Bronchus fibroblast of lung (primary cell): ENCODE data around the gene HADHB. TPM values are rescaled to one million over a fixed set of nuclear protein-coding genes. Genes with fewer than 3 reads are reported as not detected.

Source experiments
- total RNA-seq: library from RNA; depleted of rRNA; stranded (reverse); fragments of >200 nt; gene quantifications from 2 replicates; pipeline ENCODE4 v1.2.3, GENCODE V29; 2015

The HADHB gene
- 66.9 and 67.4 TPM in 2 replicates for total RNA-seq

GRCh38 chr2:26244309-26245230 is at the start of gene HADHB, which contains the start of gene HADHA:
TSS of gene HADHB (plus strand) at chr2:26244939. CDS start at chr2:26254255, 9,316 bp downstream.
TSS of gene HADHA (minus strand) at chr2:26244632. CDS start at chr2:26244596, 36 bp downstream.

Other genes starting within 250 kb of the HADHB start
- 74.2 and 90.1 TPM in 2 replicates for gene RAB10, start 210.9 kb upstream of the HADHB start, total RNA-seq
- gene GAREM2, start 71.9 kb upstream of the HADHB start, total RNA-seq: 0.34 and 0.45 TPM in 2 replicates
- 120 and 125 TPM in 2 replicates for gene HADHA, start 307 bp upstream of the HADHB start, total RNA-seq
- 10.3 and 12.3 TPM in 2 replicates for gene SELENOI, start 101.2 kb downstream of the HADHB start, total RNA-seq
- gene ADGRF3, start 101.8 kb downstream of the HADHB start, total RNA-seq: under 0.01 TPM in 1 of 2 replicates, not detected in the other
- gene DRC1, start 157.0 kb downstream of the HADHB start, total RNA-seq: not detected in 2 replicates
- not detected in 2 replicates for gene OTOF, start 233.2 kb downstream of the HADHB start, total RNA-seq